Panc1 (cell line): Measurements from ENCODE around the gene ZFAND6. TPM values are rescaled to one million over a fixed set of nuclear protein-coding genes. Genes with fewer than 3 reads are reported as not detected.
A peak's percentile ranks its signal among the peaks of the same experiment; 100 is the strongest.

Source experiments
- ATAC-seq: fragments of 200-7000 bp; cut with Tn5 transposase; 2 replicates; pipeline ENCODE4 v1.9.1; 2020; ENCODE audit warnings: mild to moderate bottlenecking, moderate library complexity
- Bru-seq: library from RNA; stranded (reverse); fragments of 400-500 nt; gene quantifications from one replicate; lab custom pipeline; 2021; lab: Mats Ljungman, UMichigan
- BruChase-seq, 2 experiments: library from RNA; stranded (reverse); fragments of 400-500 nt; gene quantifications; one replicate each; lab custom pipeline; 2021; lab: Mats Ljungman, UMichigan
- BruUV-seq: library from RNA; stranded (reverse); fragments of 400-500 nt; replicated peaks from 2 replicates; lab custom pipeline; 2021; lab: Mats Ljungman, UMichigan
- CTCF ChIA-PET: fragments of 300-600 bp; sonication (Branson Sonifier 250); formaldehyde crosslinking; loops from one replicate; lab custom pipeline; 2022; ENCODE audit warnings: antibody characterized with exemption; lab: Charles Lee
- POLR2A ChIA-PET: fragments of 300-600 bp; sonication (Branson Sonifier 250); formaldehyde crosslinking; loops from one replicate; lab custom pipeline; 2022; ENCODE audit warnings: antibody characterized with exemption; lab: Charles Lee
- DNase-seq: peaks from one replicate; pipeline ENCODE4 v3.0.0-alpha.2; 2010; ENCODE audit warnings: low read depth, low spot score
- H3K27ac ChIP-seq: 2 replicates; pipeline ENCODE4 v1.5.1; 2011; ENCODE audit warnings: mild to moderate bottlenecking, low read length, inconsistent platforms
- H3K27me3 ChIP-seq: fragments of 200-500 bp; sonication (Bioruptor generic); 2 replicates; pipeline ENCODE4 v1.6.0; 2014; ENCODE audit warnings: low read length, inconsistent platforms; ENCODE audit not compliant: control insufficient read depth, insufficient read depth
- H3K36me3 ChIP-seq: fragments of 200-500 bp; sonication (Bioruptor generic); 2 replicates; pipeline ENCODE4 v1.5.1; 2014; ENCODE audit warnings: inconsistent platforms, mild to moderate bottlenecking, low read length, moderate library complexity; ENCODE audit not compliant: control insufficient read depth, insufficient read depth
- H3K4me1 ChIP-seq: 2 replicates; pipeline ENCODE4 v1.5.1; 2011; ENCODE audit warnings: inconsistent platforms, mild to moderate bottlenecking, low read length, moderate library complexity; ENCODE audit not compliant: control insufficient read depth, insufficient read depth
- H3K4me3 ChIP-seq, 2 experiments: 2 replicates each; pipeline ENCODE4 v1.5.1; 2011 to 2012; ENCODE audit warnings: low read depth in 2 of 2, low read length in 2 of 2, mild to moderate bottlenecking in 2 of 2, inconsistent platforms in 1 of 2, moderate library complexity in 1 of 2
- H3K9me3 ChIP-seq: fragments of 200-500 bp; sonication (Bioruptor generic); 2 replicates; pipeline ENCODE4 v1.5.1; 2014; ENCODE audit warnings: low read depth, mild to moderate bottlenecking, inconsistent platforms, low read length, moderate library complexity; ENCODE audit not compliant: control insufficient read depth, insufficient read depth
- CTCF ChIP-seq: fragments of 450-650 bp; IDR thresholded peaks from 2 replicates; pipeline ENCODE4 v1.5.1; 2017; ENCODE audit warnings: mild to moderate bottlenecking
- POLR2AphosphoS5 ChIP-seq: IDR thresholded peaks from 2 replicates; pipeline ENCODE4 v1.6.1; 2012; ENCODE audit warnings: mild to moderate bottlenecking, low read depth, low read length, moderate library complexity
- REST ChIP-seq, 2 experiments: IDR thresholded peaks; 2 replicates each; pipeline ENCODE4 v1.6.1; 2011 to 2012; ENCODE audit warnings: low read depth in 2 of 2, control low read depth in 1 of 2, low read length in 1 of 2, mild to moderate bottlenecking in 1 of 2, moderate library complexity in 1 of 2; ENCODE audit not compliant: insufficient read depth in 1 of 2
- SIN3A ChIP-seq: IDR thresholded peaks from 2 replicates; pipeline ENCODE4 v1.6.1; 2012; ENCODE audit warnings: low read depth, mild to moderate bottlenecking, low read length, moderate library complexity, borderline replicate concordance; ENCODE audit not compliant: insufficient read depth
- TCF7L2 ChIP-seq: IDR thresholded peaks from 2 replicates; pipeline ENCODE4 v1.6.1; 2011; ENCODE audit warnings: mild to moderate bottlenecking, low read depth, low read length, inconsistent platforms
- in situ Hi-C: cut with HindIII; loops from 2 replicates; pipeline ENCODE4 v1.10.0; 2016; ENCODE audit warnings: low sequenced_read_pairs, low pct_unique_long_range_greater_than_20kb
- intact Hi-C: fragments of 100-400 bp; cut with micrococcal nuclease; formaldehyde crosslinking; loops from one replicate; pipeline ENCODE4 v1.10.0; 2022; ENCODE audit not compliant: unreplicated experiment
- long read RNA-seq: library from polyadenylated mRNA; unstranded; transcript quantifications from one replicate; pipeline ENCODE4 v2.0.0, GENCODE V29; 2021; ENCODE audit not compliant: unreplicated experiment
- polyA plus RNA-seq: library from polyadenylated mRNA; unstranded; fragments of >200 nt; gene quantifications from one replicate; pipeline ENCODE4 v1.2.1, GENCODE V29; 2012; ENCODE audit warnings: missing spikeins; ENCODE audit not compliant: insufficient read length
- total RNA-seq: library from RNA; stranded (reverse); gene quantifications from one replicate; pipeline ENCODE4 v1.2.1, GENCODE V29; 2021; ENCODE audit not compliant: unreplicated experiment

Gene ZFAND6
- total RNA-seq (73.0 TPM), Bru-seq, nascent RNA (percentile 97 among the genes with signal in this experiment), BruChase-seq, experiment 1, labeled RNA remaining after a 2-hour chase (percentile 94 among the genes with signal in this experiment), BruChase-seq, experiment 2, labeled RNA remaining after a 6-hour chase (percentile 93 among the genes with signal in this experiment)
- 92.5 TPM for polyA plus RNA-seq
- long read RNA-seq, transcript ZFAND6-220 (6 exons, 891 nt) = major isoform, 87 of 148 reads
- long read RNA-seq, transcript ZFAND6-201 (7 exons, 1,814 nt) = minor isoform, 10 of 148 reads
- long read RNA-seq, partial matches to known transcripts = 18 of 148 reads
- long read RNA-seq, other reads (novel, unspliced or antisense) = 32 of 148 reads

- BruUV-seq = TSS peak; percentile 90
- in situ Hi-C loops (no loop called here), intact Hi-C loops (no loop called here)
- H3K4me1 ChIP-seq = peaks cover 25% of the 10 kb centered on the region
- no peak for TF ChIP-seq TCF7L2
- no peak for TF ChIP-seq CTCF
- peak; percentile 67; the same call in 1 of the 2 replicates for TF ChIP-seq POLR2AphosphoS5
- no peak for TF ChIP-seq REST (IDR thresholded peaks at IDR 0.05; ENCODE audit: insufficient read depth in 1 of 2, low read depth in 2 of 2, low read length in 1 of 2)
- TF ChIP-seq SIN3A = no peak
- peak; percentile 69 for DNase-seq
- no peaks in the 10 kb centered on the region for H3K36me3 ChIP-seq
- peak within 1 kb of the TSS; percentile 98 for H3K27ac ChIP-seq
- no peaks in the 10 kb centered on the region for H3K27me3 ChIP-seq
- peak within 1 kb of the TSS; percentile 77 to 78 for H3K4me3 ChIP-seq
- no peaks in the 10 kb centered on the region for H3K9me3 ChIP-seq
- ATAC-seq = peak; percentile 92
- ChIA-PET CTCF (interaction anchor here (0.5 to 0.8 kb wide), 2 partner anchors 17 to 133 kb away, joined by 3 read pairs; no protein-coding TSS in a partner anchor), POLR2A (interaction anchor here (0.6 kb wide), 1 partner anchor 29 kb away, joined by 3 read pairs; no protein-coding TSS in a partner anchor)
Measured at GRCh38 chr15:80058851-80059785, at the start of gene ZFAND6. ZFAND6 (plus strand) TSS chr15:80059676; CDS start chr15:80120345, 60,669 bp downstream.

GRCh38 chr15:80010131-80010673 is 49.3 kb upstream of the ZFAND6 start:
- ATAC-seq (no peak), DNase-seq (no peak)
- Histone ChIP-seq H3K27me3 (no peaks in the 10 kb centered on the region), H3K4me1 (no peaks in the 10 kb centered on the region), H3K27ac (no peak overlapping the region), H3K4me3 (no peak overlapping the region), H3K9me3 (no peaks in the 10 kb centered on the region), H3K36me3 (no peaks in the 10 kb centered on the region)
- ChIA-PET CTCF (interaction anchor here (0.6 kb wide), 1 partner anchor 166 kb away, joined by 3 read pairs; no protein-coding TSS in a partner anchor), POLR2A (no interaction called here)
- intact Hi-C loops (no loop called here), in situ Hi-C loops (no loop called here)
- TF ChIP-seq CTCF = no peak
- no peak for TF ChIP-seq TCF7L2
- TF ChIP-seq REST (IDR thresholded peaks at IDR 0.05; ENCODE audit: insufficient read depth in 1 of 2, low read depth in 2 of 2, low read length in 1 of 2) = no peak
- no peak for TF ChIP-seq POLR2AphosphoS5
- TF ChIP-seq SIN3A = no peak
- no TSS peak for BruUV-seq
